Aorta (tissue), 5 donors: ENCODE data around the gene RCSD1. TPM values are rescaled to one million over a fixed set of nuclear protein-coding genes. Genes with fewer than 3 reads are reported as not detected.
A peak's percentile ranks its signal among the peaks of the same experiment; 100 is the strongest.

Experiments used
- ATAC-seq: fragments of 200-7000 bp; cut with Tn5 transposase; one replicate; pipeline ENCODE4 v1.9.1; 2022; ENCODE audit warnings: moderate library complexity; ENCODE audit not compliant: low FRiP score
- DNase-seq, 2 donors: peaks; one replicate each; pipeline ENCODE4 v3.0.0-alpha.2; 2020
- H3K27ac ChIP-seq, 2 donors: one replicate each; pipeline ENCODE4 v1.5.1; 2013; ENCODE audit warnings: low read length in 2 of 2, mild to moderate bottlenecking in 2 of 2, moderate library complexity in 2 of 2, control low read depth in 1 of 2, inconsistent platforms in 1 of 2, low read depth in 1 of 2
- H3K27me3 ChIP-seq, 2 donors: one replicate each; pipeline ENCODE4 v1.6.1; 2013; ENCODE audit warnings: control low read depth in 1 of 2, low read length in 1 of 2, mild to moderate bottlenecking in 1 of 2, moderate library complexity in 1 of 2; ENCODE audit not compliant: insufficient read depth in 2 of 2, control insufficient read depth in 1 of 2
- H3K36me3 ChIP-seq, 2 donors: one replicate each; pipeline ENCODE4 v1.6.1; 2013; ENCODE audit warnings: control low read depth in 1 of 2, low read length in 1 of 2, mild to moderate bottlenecking in 1 of 2; ENCODE audit not compliant: insufficient read depth in 2 of 2, control insufficient read depth in 1 of 2
- H3K4me1 ChIP-seq, 2 donors: one replicate each; pipeline ENCODE4 v1.6.1; 2013; ENCODE audit warnings: low read length in 2 of 2, control low read depth in 1 of 2, mild to moderate bottlenecking in 1 of 2, moderate library complexity in 1 of 2; ENCODE audit not compliant: insufficient read depth in 2 of 2, control insufficient read depth in 1 of 2
- H3K4me3 ChIP-seq, 2 donors: one replicate each; pipeline ENCODE4 v1.5.1; 2013; ENCODE audit warnings: low read length in 2 of 2, control low read depth in 1 of 2, mild to moderate bottlenecking in 1 of 2
- H3K9me3 ChIP-seq: one replicate; pipeline ENCODE4 v1.6.1; 2013; ENCODE audit warnings: mild to moderate bottlenecking, low read length; ENCODE audit not compliant: control insufficient read depth
- WGBS, 2 donors: extraction: QIAGEN DNeasy Blood & Tissue Kit; methylation state at CpG; one replicate each; pipeline ENCODE4 v1.1.7; 2013; 5-methylcytosine and 5-hydroxymethylcytosine counted together
- intact Hi-C, 2 donors: fragments of 100-400 bp; cut with DNase I; formaldehyde crosslinking; loops; one replicate each; pipeline versions ENCODE4 v1.14.2 to v1.15.0; 2022
- long read RNA-seq, 2 donors: library from polyadenylated mRNA; unstranded; transcript quantifications; one replicate each; pipeline ENCODE4 v2.0.0, GENCODE V29; 2020 to 2021
- polyA plus RNA-seq, 2 donors: library from polyadenylated mRNA; stranded (reverse); fragments of 200-250 nt; gene quantifications; one replicate each; pipeline ENCODE4 v1.2.3, GENCODE V29; 2013
- total RNA-seq, 2 donors: library from RNA; stranded (reverse); fragmentation: NEBNext Ultra II Directional; extraction: Animal tissue kit (Norgen Biotek cat#: 25700); gene quantifications; one replicate each; pipeline ENCODE4 v1.2.1, GENCODE V29; 2021
- donor health status: healthy with polysubstance abuse.
- donor health status: Bipolar disorder and iron deficiency.
- donor health status: DM: no; HTN: no; CAD: no.
- donor health status: DM: no; HTN: no; CAD: no.
- donor health status: DM: yes; HTN: yes; CAD: no.

The RCSD1 gene
- 10 to 100 TPM; 11.2 to 17.9 TPM for total RNA-seq
- polyA plus RNA-seq = 1 to 10 TPM; 8.7 to 9.9 TPM
- long read RNA-seq, donor 1, transcript RCSD1-202 (7 exons, 3,135 nt) = major isoform, 72 of 89 reads
- long read RNA-seq, donor 1, partial matches to known transcripts = 6 of 89 reads
- long read RNA-seq, donor 1, other reads (novel, unspliced or antisense) = 10 of 89 reads
- long read RNA-seq, donor 2, transcript RCSD1-202 (7 exons, 3,135 nt) = major isoform, 8 of 13 reads
- long read RNA-seq, donor 2, partial matches to known transcripts = 2 of 13 reads
- long read RNA-seq, donor 2, other reads (novel, unspliced or antisense) = 3 of 13 reads

DNA sequence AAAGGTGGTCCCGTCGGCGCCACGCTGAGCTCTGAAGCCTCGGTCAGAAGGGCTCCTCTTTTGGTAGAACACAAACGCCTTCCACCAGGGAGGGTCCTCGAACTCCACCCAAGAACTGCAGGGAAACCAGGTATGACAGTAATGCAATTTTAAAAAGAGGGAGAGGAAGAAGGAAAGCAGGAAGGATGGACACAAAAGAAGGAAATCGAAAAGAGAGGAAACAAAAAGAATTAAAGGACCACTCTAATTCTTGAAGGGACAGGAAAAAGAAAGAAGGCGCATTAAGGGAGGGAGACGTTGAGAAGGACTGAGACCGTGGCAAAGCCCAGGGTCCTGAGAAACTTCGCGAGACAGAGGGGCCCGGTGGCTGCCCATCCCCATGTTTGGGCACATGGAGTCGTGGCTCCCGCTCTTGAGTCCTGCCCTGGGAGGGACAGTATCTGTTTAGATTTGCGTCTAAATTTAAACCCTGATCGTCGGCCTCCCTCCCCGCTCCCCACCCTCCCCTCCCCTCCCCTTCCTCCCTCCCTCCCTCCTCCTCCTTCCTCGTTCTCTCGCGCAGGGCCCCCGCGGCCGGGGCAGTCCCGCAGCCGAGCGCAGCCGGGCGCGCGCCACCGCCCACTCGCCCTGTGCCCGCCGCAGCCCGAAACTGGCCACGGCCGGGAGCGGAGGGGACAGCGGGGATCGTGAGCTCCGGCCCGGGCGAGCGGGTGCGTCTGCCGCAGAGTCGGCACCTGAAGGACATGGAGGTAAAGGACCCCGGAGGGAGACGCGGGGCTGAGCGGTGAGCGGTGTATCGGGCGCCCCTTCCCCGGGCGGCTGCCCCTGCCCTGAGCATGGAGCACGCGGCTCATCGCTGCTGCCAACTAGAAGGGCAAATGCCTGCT, at the start of gene RCSD1:
Gene RCSD1 (plus strand): TSS at position 552 of the 887 bp plus-strand sequence. CDS start 192 bp downstream, at position 744.
- Histone ChIP-seq H3K4me3 (peak within 1 kb of the TSS; percentile 42 to 65), H3K27ac (no peak within 1 kb of the TSS), H3K36me3 (no peaks in the 10 kb centered on the region), H3K4me1 (no peaks in the 10 kb centered on the region), H3K9me3 (peaks cover 3% of the 10 kb centered on the region), H3K27me3 (no peaks in the 10 kb centered on the region)
- peak; percentile 73 for ATAC-seq
- intact Hi-C loops = no loop called here
- DNase-seq = peak; percentile 64 to 81
- 3 to 6% methylated on average over 54 to 62 of the region's 62 CpGs for WGBS, 2 donors

DNA sequence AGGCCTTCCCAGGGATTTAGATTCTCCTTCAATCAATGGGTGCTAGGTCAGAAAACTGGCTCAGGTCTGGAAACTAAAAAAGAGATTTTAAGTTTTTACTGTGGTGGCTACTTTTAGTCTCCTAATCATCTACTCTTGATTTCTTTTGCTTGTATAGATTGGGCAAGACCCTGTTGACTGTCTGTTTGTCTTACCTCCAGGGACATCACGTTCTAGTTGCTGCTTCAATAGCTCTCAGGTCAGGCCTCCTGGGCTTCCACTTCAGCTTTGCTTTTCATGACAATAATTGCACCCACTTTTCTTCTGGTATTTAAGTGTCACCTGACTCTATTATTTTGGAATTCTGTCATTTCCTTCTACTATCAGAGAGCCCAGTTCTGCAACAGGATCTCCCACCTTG, 48.0 kb upstream of the RCSD1 start:
- DNase-seq = no peak
- H3K9me3 ChIP-seq = no peaks in the 10 kb centered on the region
- 91 to 96% methylated on average over 1 of the region's 1 CpG for WGBS, 2 donors
- H3K27me3 ChIP-seq = no peaks in the 10 kb centered on the region
- no peak overlapping the region for H3K4me3 ChIP-seq
- intact Hi-C loops = no loop called here
- no peaks in the 10 kb centered on the region for H3K4me1 ChIP-seq
- no peak for ATAC-seq
- H3K27ac ChIP-seq = no peak overlapping the region
- no peaks in the 10 kb centered on the region for H3K36me3 ChIP-seq

DNA sequence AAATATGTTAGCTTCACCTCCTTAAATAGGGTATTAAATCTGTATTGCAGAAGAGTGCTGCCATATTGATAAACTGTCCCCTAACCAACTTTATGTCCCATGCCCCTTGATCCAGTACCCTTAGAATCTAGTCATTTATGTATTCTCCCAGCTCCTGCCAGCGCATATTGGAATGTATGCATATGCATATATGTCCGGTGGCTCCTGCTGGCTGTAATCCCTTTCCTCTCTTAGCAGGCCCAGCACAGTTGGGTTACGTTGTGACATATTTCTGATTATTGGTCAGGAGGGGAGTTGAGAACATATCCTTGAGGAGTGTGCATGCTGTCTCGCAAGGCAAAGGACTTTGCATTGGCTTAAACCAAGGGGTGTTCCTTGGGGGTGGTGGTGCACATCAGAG, 47.3 kb upstream of the RCSD1 start:
- Histone ChIP-seq H3K27me3 (no peaks in the 10 kb centered on the region), H3K4me3 (no peak overlapping the region), H3K9me3 (no peaks in the 10 kb centered on the region), H3K27ac (no peak overlapping the region), H3K36me3 (no peaks in the 10 kb centered on the region), H3K4me1 (no peaks in the 10 kb centered on the region)
- ATAC-seq (no peak), DNase-seq (no peak)
- intact Hi-C loops = no loop called here
- WGBS, 2 donors = 97% methylated on average over 4 of the region's 4 CpGs

DNA sequence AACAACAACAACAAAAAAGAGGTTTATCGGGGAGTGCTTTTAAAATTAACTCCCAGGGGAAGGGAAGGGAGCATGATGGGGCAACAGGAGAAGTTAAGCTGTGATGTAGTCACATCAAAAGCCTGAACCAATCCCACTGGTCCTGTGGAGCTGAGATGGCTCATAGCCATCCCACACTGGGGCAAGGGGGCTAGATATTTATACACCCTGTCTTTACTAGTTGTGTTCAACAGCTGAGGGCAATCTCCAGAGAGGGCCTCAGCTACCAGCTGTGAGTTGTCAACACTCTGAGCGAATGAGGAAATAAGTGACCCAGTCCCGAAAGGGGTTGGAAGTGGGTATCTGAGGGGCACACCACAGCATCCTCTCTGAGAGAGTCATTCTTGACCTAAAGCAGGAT, 45.5 kb upstream of the RCSD1 start:
- H3K27me3 ChIP-seq = no peaks in the 10 kb centered on the region
- ATAC-seq (no peak), DNase-seq (no peak)
- 92 to 98% methylated on average over 3 of the region's 3 CpGs for WGBS, 2 donors
- H3K9me3 ChIP-seq = no peaks in the 10 kb centered on the region
- H3K27ac ChIP-seq = no peak overlapping the region
- H3K4me1 ChIP-seq = no peaks in the 10 kb centered on the region
- H3K4me3 ChIP-seq = no peak overlapping the region
- H3K36me3 ChIP-seq = no peaks in the 10 kb centered on the region
- intact Hi-C loops = no loop called here

DNA sequence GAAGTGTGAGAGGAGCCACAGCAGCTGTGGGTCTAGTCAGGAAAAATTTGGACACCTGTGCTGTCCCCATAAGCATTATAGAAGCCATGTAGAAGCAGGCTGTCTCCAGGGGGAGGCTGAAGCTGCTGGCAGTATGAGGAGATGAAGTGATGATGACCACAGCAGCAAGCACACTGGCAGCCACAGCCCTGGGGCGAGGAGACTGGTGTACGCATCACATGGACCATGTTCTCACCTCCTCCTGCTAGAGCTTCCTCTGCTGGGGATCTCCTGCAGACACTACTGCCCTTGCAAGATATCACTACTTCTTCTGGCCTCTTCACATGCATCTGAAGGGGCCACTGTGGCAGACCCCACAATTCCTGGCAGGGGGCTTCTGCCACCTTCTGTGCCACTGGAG, 42.7 kb upstream of the RCSD1 start:
- ATAC-seq = no peak
- no peak overlapping the region for H3K4me3 ChIP-seq
- H3K27me3 ChIP-seq = no peaks in the 10 kb centered on the region
- H3K27ac ChIP-seq = no peak overlapping the region
- DNase-seq = no peak
- no peaks in the 10 kb centered on the region for H3K9me3 ChIP-seq
- WGBS, 2 donors = 91 to 95% methylated on average over 2 of the region's 2 CpGs
- intact Hi-C loops = no loop called here
- H3K36me3 ChIP-seq = no peaks in the 10 kb centered on the region
- H3K4me1 ChIP-seq = no peaks in the 10 kb centered on the region

- H3K9me3 ChIP-seq = no peaks in the 10 kb centered on the region
- no peaks in the 10 kb centered on the region for H3K4me1 ChIP-seq
- no peak for ATAC-seq
- DNase-seq = no peak
- no peak overlapping the region for H3K4me3 ChIP-seq
- no peak overlapping the region for H3K27ac ChIP-seq
- H3K27me3 ChIP-seq = no peaks in the 10 kb centered on the region
- 95 to 97% methylated on average over 1 of the region's 1 CpG for WGBS, 2 donors
- no peaks in the 10 kb centered on the region for H3K36me3 ChIP-seq
- intact Hi-C loops = no loop called here
These were observed 42.2 kb upstream of the RCSD1 start for GRCh38 chr1:167587872-167588271.

- H3K4me3 ChIP-seq = no peak overlapping the region
- no peak for DNase-seq
- no peaks in the 10 kb centered on the region for H3K27me3 ChIP-seq
- no peak overlapping the region for H3K27ac ChIP-seq
- H3K9me3 ChIP-seq = no peaks in the 10 kb centered on the region
- no peak for ATAC-seq
- no peaks in the 10 kb centered on the region for H3K36me3 ChIP-seq
- WGBS, 2 donors = 84 to 92% methylated on average over 2 of the region's 2 CpGs
- intact Hi-C loops = no loop called here
- H3K4me1 ChIP-seq = no peaks in the 10 kb centered on the region
These were observed 41.7 kb upstream of the RCSD1 start for GRCh38 chr1:167588361-167588760.

GRCh38 chr1:167592475-167592874, 37.6 kb upstream of the RCSD1 start:
- Histone ChIP-seq H3K27me3 (no peaks in the 10 kb centered on the region), H3K36me3 (no peaks in the 10 kb centered on the region), H3K4me1 (no peaks in the 10 kb centered on the region), H3K4me3 (no peak overlapping the region), H3K27ac (no peak overlapping the region), H3K9me3 (no peaks in the 10 kb centered on the region)
- no peak for ATAC-seq
- intact Hi-C loops = no loop called here
- DNase-seq = no peak

- Histone ChIP-seq H3K4me3 (no peak overlapping the region), H3K4me1 (no peaks in the 10 kb centered on the region), H3K36me3 (no peaks in the 10 kb centered on the region), H3K27ac (no peak overlapping the region), H3K27me3 (no peaks in the 10 kb centered on the region), H3K9me3 (no peaks in the 10 kb centered on the region)
- DNase-seq = no peak
- ATAC-seq = no peak
- intact Hi-C loops = no loop called here
- 78 to 94% methylated on average over 5 of the region's 5 CpGs for WGBS, 2 donors
These were observed 36.2 kb upstream of the RCSD1 start for GRCh38 chr1:167593860-167594259.
